MM.1S (cell line): ENCODE results near the gene CEP83.

Experiments used
- DNase-seq: peaks from one replicate; pipeline ENCODE4 v3.0.0-alpha.2; 2015
- H2AFZ ChIP-seq: fragments of 300-600 bp; sonication (generic); 2 replicates; pipeline ENCODE4 v1.6.0; 2016; ENCODE audit warnings: antibody characterized with exemption, low read length
- H3F3A ChIP-seq: fragments of 300-600 bp; sonication (generic); 2 replicates; pipeline ENCODE4 v1.6.1; 2016; ENCODE audit warnings: mild to moderate bottlenecking, antibody characterized with exemption, low read length, moderate library complexity, mixed read lengths; ENCODE audit not compliant: insufficient read depth
- H3K27ac ChIP-seq: fragments of 300-600 bp; sonication (generic); 2 replicates; pipeline ENCODE4 v1.5.1; 2016; ENCODE audit warnings: mild to moderate bottlenecking, low read length
- H3K27me3 ChIP-seq: fragments of 300-600 bp; sonication (generic); replicated peaks from 2 replicates; pipeline ENCODE4 v1.6.0; 2016; ENCODE audit warnings: low read length; ENCODE audit not compliant: insufficient read depth
- H3K36me3 ChIP-seq: fragments of 300-600 bp; sonication (generic); replicated peaks from 2 replicates; pipeline ENCODE4 v1.6.1; 2016; ENCODE audit warnings: mild to moderate bottlenecking, low read length, mixed read lengths; ENCODE audit not compliant: insufficient read depth
- H3K4me1 ChIP-seq: fragments of 300-600 bp; sonication (generic); 2 replicates; pipeline ENCODE4 v1.6.1; 2016; ENCODE audit warnings: low read length, mixed read lengths
- H3K4me2 ChIP-seq: fragments of 300-600 bp; sonication (generic); 2 replicates; pipeline ENCODE4 v1.6.0; 2016; ENCODE audit warnings: low read depth, low read length
- H3K4me3 ChIP-seq: fragments of 300-600 bp; sonication (generic); 2 replicates; pipeline ENCODE4 v1.5.1; 2016; ENCODE audit warnings: low read length, mixed read lengths
- H3K79me2 ChIP-seq: fragments of 300-600 bp; sonication (generic); 2 replicates; pipeline ENCODE4 v1.6.1; 2016; ENCODE audit warnings: mixed run types, low read length, mixed read lengths
- H3K9ac ChIP-seq: fragments of 300-600 bp; sonication (generic); 2 replicates; pipeline ENCODE4 v1.6.1; 2016; ENCODE audit warnings: low read length, mixed read lengths
- H3K9me2 ChIP-seq: fragments of 300-600 bp; sonication (generic); replicated peaks from 2 replicates; pipeline ENCODE4 v1.6.1; 2016; ENCODE audit warnings: mild to moderate bottlenecking, low read length, mixed read lengths; ENCODE audit not compliant: insufficient read depth
- H3K9me3 ChIP-seq: fragments of 300-600 bp; sonication (generic); replicated peaks from 2 replicates; pipeline ENCODE4 v1.6.1; 2016; ENCODE audit warnings: mild to moderate bottlenecking, low read length, mixed read lengths; ENCODE audit not compliant: insufficient read depth
- H4K20me1 ChIP-seq: fragments of 300-600 bp; sonication (generic); 2 replicates; pipeline ENCODE4 v1.6.1; 2016; ENCODE audit warnings: mild to moderate bottlenecking, low read length, moderate library complexity, mixed read lengths; ENCODE audit not compliant: insufficient read depth
- CTCF ChIP-seq: fragments of 300-600 bp; sonication (generic); IDR thresholded peaks from 2 replicates; pipeline ENCODE4 v1.5.1; 2016; ENCODE audit warnings: antibody characterized with exemption, low read length, mixed read lengths
- EZH2 ChIP-seq: fragments of 300-600 bp; sonication (generic); optimal IDR thresholded peaks from 2 replicates; pipeline ENCODE3; 2017; ENCODE audit warnings: low read depth, mild to moderate bottlenecking, antibody characterized with exemption, low read length, mixed read lengths
- EZH2phosphoT487 ChIP-seq: fragments of 300-600 bp; sonication (generic); IDR thresholded peaks from 2 replicates; pipeline ENCODE4 v1.6.1; 2018; ENCODE audit warnings: antibody characterized with exemption, low read length

Gene CEP83

GRCh38 chr12:94429633-94430032 is 30.0 kb downstream of the CEP83 start:
- DNase-seq: peak; percentile 29
- H3F3A ChIP-seq: no peaks in the 10 kb centered on the region
- no peaks in the 10 kb centered on the region for H3K9me3 ChIP-seq
- no peaks in the 10 kb centered on the region for H3K27me3 ChIP-seq
- no peaks in the 10 kb centered on the region for H3K36me3 ChIP-seq
- no peaks in the 10 kb centered on the region for H3K9me2 ChIP-seq
- H3K4me1 ChIP-seq: no peaks in the 10 kb centered on the region
- no peak overlapping the region for H3K4me3 ChIP-seq
- H3K9ac ChIP-seq: no peak overlapping the region
- H3K79me2 ChIP-seq: peaks cover 64% of the 10 kb centered on the region
- no peak overlapping the region for H2AFZ ChIP-seq
- H4K20me1 ChIP-seq: 0 out of 2 replicates have a peak, but pooled peaks cover 5% of the 10 kb centered on the region
- no peak overlapping the region for H3K27ac ChIP-seq
- no peak overlapping the region for H3K4me2 ChIP-seq
- no peak for TF ChIP-seq EZH2phosphoT487
- peak; percentile 46 for TF ChIP-seq CTCF
- no peak for TF ChIP-seq EZH2

GRCh38 chr12:94429191-94429590 is 30.5 kb downstream of the CEP83 start:
- Histone ChIP-seq H3K27me3 (no peaks in the 10 kb centered on the region), H3K4me1 (no peaks in the 10 kb centered on the region), H3K36me3 (no peaks in the 10 kb centered on the region), H2AFZ (no peak overlapping the region), H3K9ac (no peak overlapping the region), H3K4me2 (no peak overlapping the region), H3K9me3 (no peaks in the 10 kb centered on the region), H3K9me2 (no peaks in the 10 kb centered on the region), H3K27ac (no peak overlapping the region), H3F3A (no peaks in the 10 kb centered on the region), H3K4me3 (no peak overlapping the region), H3K79me2 (peaks cover 60% of the 10 kb centered on the region), H4K20me1 (0 out of 2 replicates have a peak, but pooled peaks cover 5% of the 10 kb centered on the region)
- DNase-seq: no peak
- no peak for TF ChIP-seq EZH2
- TF ChIP-seq CTCF: no peak
- TF ChIP-seq EZH2phosphoT487: no peak

- Histone ChIP-seq H3K4me2 (no peak overlapping the region), H3K9ac (no peak overlapping the region), H3K36me3 (no peaks in the 10 kb centered on the region), H2AFZ (no peak overlapping the region), H3K9me2 (no peaks in the 10 kb centered on the region), H3K27ac (no peak overlapping the region), H3F3A (no peaks in the 10 kb centered on the region), H4K20me1 (0 out of 2 replicates have a peak, but pooled peaks cover 5% of the 10 kb centered on the region), H3K4me3 (no peak overlapping the region), H3K27me3 (no peaks in the 10 kb centered on the region), H3K9me3 (no peaks in the 10 kb centered on the region), H3K4me1 (no peaks in the 10 kb centered on the region), H3K79me2 (peaks cover 48% of the 10 kb centered on the region)
- TF ChIP-seq CTCF (no peak), EZH2 (no peak), EZH2phosphoT487 (no peak)
- no peak for DNase-seq
Measured at GRCh38 chr12:94427501-94428381, 31.9 kb downstream of the CEP83 start.
